GM12864 (cell line): ENCODE data around the gene NFU1.
"Not testable (repeated sequence)": the region's sequence is repeated elsewhere in the genome, so short reads cannot be mapped to it uniquely, and the experiment has no call there.

Experiments
- DNase-seq: peaks from one replicate; pipeline ENCODE4 v3.0.0-alpha.2; 2011; ENCODE audit warnings: low read depth
- H3K4me3 ChIP-seq: 2 replicates; pipeline ENCODE4 v1.5.1; 2011; ENCODE audit warnings: mild to moderate bottlenecking, low read depth, low read length, control low read depth
- CTCF ChIP-seq: IDR thresholded peaks from 2 replicates; pipeline ENCODE4 v1.5.1; 2011; ENCODE audit warnings: low read depth, mild to moderate bottlenecking, moderate library complexity, low read length, control low read depth, inconsistent platforms; ENCODE audit errors: missing control alignments

The NFU1 gene

GRCh38 chr2:69375494-69376353 is 61.5 kb downstream of the NFU1 start:
- DNase-seq, result no peak
- peak; percentile 69 for TF ChIP-seq CTCF
- no peak overlapping the region for H3K4me3 ChIP-seq

GRCh38 chr2:69372767-69373166 is 64.5 kb downstream of the NFU1 start:
- no peak overlapping the region for H3K4me3 ChIP-seq
- no peak for TF ChIP-seq CTCF
- DNase-seq, result no peak

GRCh38 chr2:69369802-69370201 is 67.4 kb downstream of the NFU1 start:
- TF ChIP-seq CTCF, result no peak
- no peak for DNase-seq
- H3K4me3 ChIP-seq, result no peak overlapping the region

- H3K4me3 ChIP-seq, result no peak overlapping the region
- DNase-seq, result no peak
- no peak for TF ChIP-seq CTCF
Observed at GRCh38 chr2:69368588-69368987, 68.6 kb downstream of the NFU1 start.

- no peak for TF ChIP-seq CTCF
- H3K4me3 ChIP-seq, result no peak overlapping the region
- DNase-seq, result no peak
Observed at GRCh38 chr2:69359371-69359770, 77.9 kb downstream of the NFU1 start.

GRCh38 chr2:69358914-69359313 is 78.3 kb downstream of the NFU1 start:
- DNase-seq, result no peak
- no peak for TF ChIP-seq CTCF
- H3K4me3 ChIP-seq, result no peak overlapping the region

GRCh38 chr2:69356471-69356870 is 80.8 kb downstream of the NFU1 start:
- TF ChIP-seq CTCF, result no peak
- no peak for DNase-seq
- H3K4me3 ChIP-seq, result no peak overlapping the region

GRCh38 chr2:69354976-69355375 is 82.3 kb downstream of the NFU1 start:
- DNase-seq, H3K4me3 ChIP-seq: not testable (repeated sequence)
